ENCODE results near the gene GPR68. TPM values are rescaled to one million over a fixed set of nuclear protein-coding genes. Genes with fewer than 3 reads are reported as not detected.
A peak's percentile ranks its signal among the peaks of the same experiment; 100 is the strongest.

The GPR68 gene
- total and polyA plus RNA-seq, 8 donors: 0.09 to 0.90 (median 0.23) TPM; not detected in 1

- DNase-seq (peak in 1 of 6 donors; percentile 17), ATAC-seq (no peak), FAIRE-seq (no peak)
- Histone ChIP-seq H3K27ac (no peak overlapping the region), H3K4me3 (no peak overlapping the region), H3K9me3 (no peaks in the 10 kb centered on the region), H3K4me1 (no peaks in the 10 kb centered on the region), H3K36me3 (peaks cover 0 to 27% (median 10%) of the 10 kb centered on the region in 3 donors), H3K27me3 (no peaks in the 10 kb centered on the region)
- TF ChIP-seq CTCF (IDR thresholded peaks at IDR 0.05): no peak
- WGBS, 2 donors: 88 to 89% methylated on average over 14 of the region's 14 CpGs
- intact Hi-C loops (cut with DNase I): loop anchor here in 1 of 3 donors (10.0 kb wide), 2 partner anchors 110 to 380 kb away; no protein-coding TSS in a partner anchor
Observed at GRCh38 chr14:91284791-91285548, 40.5 kb upstream of the GPR68 start.

- no peak overlapping the region for H3K27ac ChIP-seq
- 92 to 95% methylated on average over 13 of the region's 13 CpGs for WGBS, 2 donors
- intact Hi-C loops (cut with DNase I): loop anchor here in 1 of 3 donors (10.0 kb wide), 2 partner anchors 109 to 379 kb away; no protein-coding TSS in a partner anchor
- H3K27me3 ChIP-seq: no peaks in the 10 kb centered on the region
- peaks cover 0 to 27% (median 10%) of the 10 kb centered on the region in 3 donors for H3K36me3 ChIP-seq
- TF ChIP-seq CTCF (IDR thresholded peaks at IDR 0.05): no peak
- FAIRE-seq (no peak), DNase-seq (peak in 1 of 6 donors; percentile 15), ATAC-seq (no peak)
- no peak overlapping the region for H3K4me3 ChIP-seq
- H3K9me3 ChIP-seq: no peaks in the 10 kb centered on the region
- no peaks in the 10 kb centered on the region for H3K4me1 ChIP-seq
Observed at GRCh38 chr14:91284146-91284790, 39.8 kb upstream of the GPR68 start.

GRCh38 chr14:91283666-91284065 lies 39.2 kb upstream of the GPR68 start:
- ATAC-seq: no peak
- no peak for FAIRE-seq

GRCh38 chr14:91282954-91283645 lies 38.6 kb upstream of the GPR68 start:
- no peak overlapping the region for H3K27ac ChIP-seq
- H3K27me3 ChIP-seq: no peaks in the 10 kb centered on the region
- 96 to 97% methylated on average over 14 of the region's 14 CpGs for WGBS, 2 donors
- peak in 1 of 6 donors; percentile 54 for DNase-seq
- H3K4me3 ChIP-seq: no peak overlapping the region
- no peaks in the 10 kb centered on the region for H3K9me3 ChIP-seq
- TF ChIP-seq CTCF (IDR thresholded peaks at IDR 0.05): no peak
- ATAC-seq: no peak
- H3K4me1 ChIP-seq: no peaks in the 10 kb centered on the region
- no peak for FAIRE-seq
- peaks cover 0 to 23% (median 10%) of the 10 kb centered on the region in 3 donors for H3K36me3 ChIP-seq
- intact Hi-C loops (cut with DNase I): loop anchor here in 1 of 3 donors (10.0 kb wide), 2 partner anchors 108 to 378 kb away; no protein-coding TSS in a partner anchor

More at GRCh38 chr14:91283666-91284065, 39.2 kb upstream of the GPR68 start:
- TF ChIP-seq CTCF (IDR thresholded peaks at IDR 0.05): no peak
- WGBS, 2 donors: 87 to 95% methylated on average over 4 of the region's 4 CpGs
- Histone ChIP-seq H3K4me3 (no peak overlapping the region), H3K27ac (no peak overlapping the region), H3K36me3 (peaks cover 0 to 23% (median 10%) of the 10 kb centered on the region in 3 donors), H3K27me3 (no peaks in the 10 kb centered on the region), H3K9me3 (no peaks in the 10 kb centered on the region), H3K4me1 (no peaks in the 10 kb centered on the region)
- intact Hi-C loops (cut with DNase I): loop anchor here in 1 of 3 donors (10.0 kb wide), 2 partner anchors 109 to 379 kb away; no protein-coding TSS in a partner anchor
- DNase-seq: no peak
